H1 (cell line): ENCODE results near the gene CASQ2. TPM values are rescaled to one million over a fixed set of nuclear protein-coding genes. Genes with fewer than 3 reads are reported as not detected.

Experiments used
- CTCF ChIA-PET: fragments of 300-600 bp; sonication (Branson Sonifier 250); formaldehyde crosslinking; loops from one replicate; lab custom pipeline; 2021; ENCODE audit not compliant: partially characterized antibody; lab: Charles Lee
- POLR2A ChIA-PET: fragments of 300-600 bp; sonication (Branson Sonifier 250); formaldehyde crosslinking; loops from one replicate; lab custom pipeline; 2021; ENCODE audit warnings: inconsistent platforms; ENCODE audit not compliant: partially characterized antibody; lab: Charles Lee
- DNase-seq, 2 experiments: peaks; one replicate each; pipeline versions ENCODE4 v3.0.0 to v3.0.0-alpha.2; 2010 to 2022; ENCODE audit warnings: low spot score in 2 of 2, low read depth in 1 of 2, mixed read lengths in 1 of 2
- FAIRE-seq: peaks from 2 replicates; lab custom pipeline; 2011; peaks lifted over from hg19 to GRCh38; lab: Jason Lieb, UNC
- H2AFZ ChIP-seq: 2 replicates; pipeline ENCODE4 v1.8.1; 2012; ENCODE audit warnings: low read length, inconsistent platforms
- H2AK5ac ChIP-seq: 2 replicates; pipeline ENCODE4 v1.6.1; 2013; ENCODE audit warnings: low read depth, low read length
- H2BK120ac ChIP-seq: replicated peaks from 2 replicates; pipeline ENCODE3; 2013; ENCODE audit warnings: low read depth, low read length, inconsistent platforms
- H2BK12ac ChIP-seq: 2 replicates; pipeline ENCODE4 v1.6.1; 2013; ENCODE audit warnings: low read depth, low read length
- H2BK15ac ChIP-seq: 2 replicates; pipeline ENCODE4 v1.6.1; 2013; ENCODE audit warnings: low read length
- H2BK20ac ChIP-seq: 2 replicates; pipeline ENCODE4 v1.6.1; 2013; ENCODE audit warnings: low read length
- H2BK5ac ChIP-seq: 2 replicates; pipeline ENCODE4 v1.6.1; 2013; ENCODE audit warnings: low read depth, low read length
- H3K14ac ChIP-seq: 2 replicates; pipeline ENCODE4 v1.6.1; 2013; ENCODE audit warnings: inconsistent platforms; ENCODE audit not compliant: insufficient read length
- H3K18ac ChIP-seq: 2 replicates; pipeline ENCODE4 v1.6.1; 2013; ENCODE audit warnings: low read length; ENCODE audit errors: extremely low read depth
- H3K23ac ChIP-seq: 2 replicates; pipeline ENCODE4 v1.6.1; 2013; ENCODE audit warnings: inconsistent platforms; ENCODE audit not compliant: insufficient read length
- H3K23me2 ChIP-seq: 2 replicates; pipeline ENCODE4 v1.6.1; 2013; ENCODE audit warnings: low read depth, low read length
- H3K27ac ChIP-seq: 2 replicates; pipeline ENCODE4 v1.6.1; 2011; ENCODE audit warnings: low read depth, low read length, inconsistent platforms
- H3K27me3 ChIP-seq, 4 experiments: replicated peaks in 1 of 4; 1 replicate in 1 of 4; 2 replicates in 3 of 4; pipeline versions ENCODE4 v1.6.1 to v1.8.1; 2011 to 2013; ENCODE audit warnings: low read length in 3 of 4, mild to moderate bottlenecking in 3 of 4, inconsistent platforms in 2 of 4, mixed read lengths in 2 of 4, moderate library complexity in 1 of 4; ENCODE audit not compliant: control insufficient read depth in 3 of 4, insufficient read depth in 3 of 4; ENCODE audit errors: extremely low read depth in 1 of 4
- H3K36me3 ChIP-seq, 4 experiments: 2 replicates each; pipeline versions ENCODE4 v1.6.1 to v1.8.1; 2011 to 2013; ENCODE audit warnings: mild to moderate bottlenecking in 4 of 4, low read length in 3 of 4, moderate library complexity in 2 of 4, control low read depth in 1 of 4, inconsistent platforms in 1 of 4; ENCODE audit not compliant: insufficient read depth in 4 of 4, control insufficient read depth in 2 of 4
- H3K4ac ChIP-seq: replicated peaks from 2 replicates; pipeline ENCODE3; 2013; ENCODE audit warnings: low read length, low read depth, mixed read lengths, inconsistent platforms; ENCODE audit not compliant: insufficient read length
- H3K4me1 ChIP-seq, 4 experiments: replicated peaks in 1 of 4; 1 replicate in 1 of 4; 2 replicates in 3 of 4; pipeline versions ENCODE4 v1.6.1 to v1.8.1; 2011 to 2013; ENCODE audit warnings: low read length in 3 of 4, inconsistent platforms in 2 of 4, mixed read lengths in 1 of 4; ENCODE audit not compliant: insufficient read depth in 4 of 4, control insufficient read depth in 3 of 4
- H3K4me2 ChIP-seq, 2 experiments: 2 replicates each; pipeline versions ENCODE4 v1.6.1 to v1.8.1; 2011 to 2013; ENCODE audit warnings: low read depth in 2 of 2, low read length in 2 of 2, control low read depth in 1 of 2, inconsistent platforms in 1 of 2, mild to moderate bottlenecking in 1 of 2; ENCODE audit not compliant: insufficient read depth in 1 of 2
- H3K4me3 ChIP-seq, 4 experiments: fragments of 200-600, 300-600 bp in 1 of 4; sonication (generic), shearing (Covaris generic), sonication (Bioruptor Twin) in 1 of 4; 2 replicates each; pipeline versions ENCODE4 v1.5.1 to v1.8.1; 2011 to 2016; ENCODE audit warnings: low read length in 4 of 4, low read depth in 3 of 4, control low read depth in 2 of 4, inconsistent platforms in 2 of 4, mild to moderate bottlenecking in 2 of 4, mixed read lengths in 1 of 4, moderate library complexity in 1 of 4; ENCODE audit not compliant: insufficient read depth in 2 of 4; ENCODE audit errors: extremely low read depth in 1 of 4
- H3K56ac ChIP-seq: replicated peaks from 2 replicates; pipeline ENCODE3; 2013; ENCODE audit warnings: low read depth, mild to moderate bottlenecking, mixed read lengths, low read length, inconsistent platforms; ENCODE audit not compliant: insufficient read length
- H3K79me1 ChIP-seq: 2 replicates; pipeline ENCODE4 v1.6.1; 2013; ENCODE audit warnings: low read depth, low read length, control low read depth
- H3K79me2 ChIP-seq, 2 experiments: 2 replicates each; pipeline versions ENCODE4 v1.6.1 to v1.8.1; 2012 to 2013; ENCODE audit warnings: low read length in 2 of 2, mild to moderate bottlenecking in 2 of 2, inconsistent platforms in 1 of 2; ENCODE audit not compliant: insufficient read depth in 2 of 2, control insufficient read depth in 1 of 2
- H3K9ac ChIP-seq, 4 experiments: replicated peaks in 1 of 4; 1 replicate in 1 of 4; 2 replicates in 3 of 4; pipeline versions ENCODE4 v1.6.1 to v1.8.1; 2011 to 2013; ENCODE audit warnings: low read depth in 3 of 4, low read length in 3 of 4, control low read depth in 2 of 4, mild to moderate bottlenecking in 2 of 4, moderate library complexity in 2 of 4, inconsistent platforms in 1 of 4; ENCODE audit errors: extremely low read depth in 1 of 4
- H3K9me3 ChIP-seq, 2 experiments: 2 replicates each; pipeline versions ENCODE4 v1.6.1 to v1.8.1; 2012 to 2013; ENCODE audit warnings: mild to moderate bottlenecking in 2 of 2, moderate library complexity in 2 of 2, control low read depth in 1 of 2, inconsistent platforms in 1 of 2, low read depth in 1 of 2, low read length in 1 of 2, mixed read lengths in 1 of 2; ENCODE audit not compliant: insufficient read depth in 2 of 2
- H4K20me1 ChIP-seq, 2 experiments: replicated peaks in 1 of 2; 2 replicates each; pipeline versions ENCODE3 to v1.8.1; 2011 to 2013; ENCODE audit warnings: inconsistent platforms in 2 of 2, low read length in 2 of 2, mild to moderate bottlenecking in 1 of 2; ENCODE audit not compliant: insufficient read depth in 2 of 2, control insufficient read depth in 1 of 2
- H4K5ac ChIP-seq: 2 replicates; pipeline ENCODE4 v1.6.1; 2013; ENCODE audit warnings: low read length, low read depth, mixed read lengths, inconsistent platforms; ENCODE audit not compliant: insufficient read length
- H4K8ac ChIP-seq: 2 replicates; pipeline ENCODE4 v1.8.0; 2013; ENCODE audit warnings: mild to moderate bottlenecking, moderate library complexity, low read length, inconsistent platforms; ENCODE audit not compliant: insufficient read depth; ENCODE audit errors: extremely low read depth
- H4K91ac ChIP-seq: replicated peaks from 2 replicates; pipeline ENCODE3; 2013; ENCODE audit warnings: low read length, mixed read lengths, inconsistent platforms; ENCODE audit not compliant: insufficient read length
- ASH2L ChIP-seq: fragments of 200-600, 300-600 bp; sonication (generic); IDR thresholded peaks from one replicate; pipeline ENCODE4 v1.7.1; 2017; ENCODE audit warnings: low read length
- BCL11A ChIP-seq, 2 experiments: IDR thresholded peaks; one replicate each; pipeline ENCODE4 v1.6.1; 2011; ENCODE audit warnings: low read depth in 2 of 2, low read length in 2 of 2, mild to moderate bottlenecking in 2 of 2
- HDAC6 ChIP-seq: IDR thresholded peaks from one replicate; pipeline ENCODE4 v1.7.1; 2012; ENCODE audit warnings: low read depth, mild to moderate bottlenecking, inconsistent platforms, low read length, moderate library complexity
- MAFK ChIP-seq: IDR thresholded peaks from 2 replicates; pipeline ENCODE4 v1.6.1; 2012; ENCODE audit warnings: low read depth, mild to moderate bottlenecking, improper control_type of control experiment, low read length
- PHF8 ChIP-seq: fragments of 200-600 bp; sonication (generic); conservative IDR thresholded peaks from 2 replicates; pipeline ENCODE4 v1.7.1; 2012; ENCODE audit warnings: low read depth, mild to moderate bottlenecking, inconsistent platforms, low read length, moderate library complexity
- SP2 ChIP-seq: IDR thresholded peaks from 2 replicates; pipeline ENCODE4 v1.6.1; 2012; ENCODE audit warnings: mild to moderate bottlenecking, low read length, inconsistent platforms
- TAF1 ChIP-seq: IDR thresholded peaks from 2 replicates; pipeline ENCODE4 v1.6.1; 2011; ENCODE audit warnings: mild to moderate bottlenecking, low read depth, low read length
- YY1 ChIP-seq: IDR thresholded peaks from 2 replicates; pipeline ENCODE4 v1.6.1; 2011; ENCODE audit warnings: low read depth, mild to moderate bottlenecking, low read length
- WGBS, 2 experiments: shearing (Covaris generic) in 1 of 2; methylation state at CpG; one replicate each; pipeline versions ENCODE4 v1.1.6 to v1.1.7; 2013 to 2015; ENCODE audit warnings: low lambda C conversion rate in 2 of 2, mixed read lengths in 2 of 2, inconsistent platforms in 1 of 2, low coverage in 1 of 2, missing lambda C conversion rate in 1 of 2; ENCODE audit not compliant: insufficient replicate concordance in 2 of 2, insufficient coverage in 1 of 2, insufficient read length in 1 of 2; ENCODE audit errors: extremely low coverage in 1 of 2, missing lambda C conversion rate in 1 of 2; 5-methylcytosine and 5-hydroxymethylcytosine counted together
- polyA plus RNA-seq, 7 experiments: library from polyadenylated mRNA; depleted of rRNA in 3 of 7; stranded (reverse) in 5 of 7; unstranded in 2 of 7; fragments of >200 nt in 5 of 7; fragments of 200-250 nt in 2 of 7; gene quantifications; 1 replicate in 5 of 7; 2 replicates in 1 of 7; 4 replicates in 1 of 7; pipeline versions ENCODE4 v1.2.1 to v1.2.3, GENCODE V29; 2011 to 2013; ENCODE audit warnings: missing spikeins in 2 of 7, mixed read lengths in 2 of 7
- total RNA-seq: library from RNA; stranded (reverse); fragmentation: NEBNext Ultra II Directional; extraction: Animal tissue kit (Norgen Biotek cat#: 25700); gene quantifications from 2 replicates; pipeline ENCODE4 v1.2.1, GENCODE V29; 2021
- TF ChIP-seq, protein P1 (sequence below): IDR thresholded peaks from 2 replicates; pipeline ENCODE4 v1.6.1; 2012; ENCODE audit warnings: low read length, inconsistent platforms

CASQ2 gene
- total and polyA plus RNA-seq, 2 of the 8 experiments (the other 6 are each of a cell fraction or from before 2014, with no cell fraction given), result not detected

DNA sequence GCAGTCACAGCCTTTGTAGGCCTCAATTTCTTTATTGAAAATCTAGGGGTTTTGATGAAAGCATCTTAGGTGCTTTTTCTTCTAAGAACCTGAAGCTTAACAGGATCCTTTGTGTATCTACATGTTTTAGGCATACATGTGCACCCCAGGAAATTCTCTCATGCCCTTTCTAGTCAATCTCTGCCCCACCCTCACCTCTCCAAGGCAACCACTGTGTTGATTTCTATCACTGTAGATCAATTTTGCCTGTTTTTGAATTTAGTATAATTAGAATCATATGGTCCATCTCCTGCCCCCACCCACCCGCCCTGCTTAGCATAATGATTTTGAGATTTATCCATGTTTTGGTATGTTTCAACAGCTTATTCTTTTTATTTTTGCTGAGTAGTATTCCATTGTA lies 107.4 kb downstream of the CASQ2 start:
- Histone ChIP-seq H2BK15ac (no peak overlapping the region), H3K56ac (no peak overlapping the region), H3K36me3 (peaks cover 5 to 26% (median 10%) of the 10 kb centered on the region in 4 experiments; a peak in 7 of 8 replicates), H2AFZ (no peak overlapping the region), H3K4me1 (peaks cover 0 to 7% (median 6%) of the 10 kb centered on the region in 4 experiments; a peak in 4 of 7 replicates), H3K27me3 (no peaks in the 10 kb centered on the region), H3K23me2 (no peaks in the 10 kb centered on the region), H3K4ac (no peak overlapping the region), H3K9me3 (no peaks in the 10 kb centered on the region), H3K18ac (no peak overlapping the region), H3K9ac (no peak overlapping the region), H2AK5ac (no peak overlapping the region), H3K4me2 (no peak overlapping the region), H2BK20ac (no peak overlapping the region), H3K23ac (no peak overlapping the region), H3K4me3 (no peak overlapping the region), H2BK12ac (0 out of 2 replicates have a peak overlapping the region, but pooled peaks have one; percentile 10), H4K8ac (no peak overlapping the region), H3K14ac (no peak overlapping the region), H3K27ac (no peak overlapping the region), H4K20me1 (peaks cover 2 to 8% of the 10 kb centered on the region in 2 experiments), H2BK120ac (no peak overlapping the region), H4K5ac (no peak overlapping the region), H2BK5ac (no peak overlapping the region), H3K79me1 (no peaks in the 10 kb centered on the region), H4K91ac (no peak overlapping the region), H3K79me2 (peaks cover 0 to 17% of the 10 kb centered on the region in 2 experiments; a peak in 2 of 4 replicates)
- ChIA-PET POLR2A (no interaction called here), CTCF (interaction anchor here (1.1 to 2.7 kb wide), 7 partner anchors 12 to 67 kb away, joined by 3 to 14 read pairs (median 5); no protein-coding TSS in a partner anchor)
- no peak for TF ChIP-seq ASH2L
- TF ChIP-seq MAFK, result no peak
- TF ChIP-seq BCL11A (IDR thresholded peaks at IDR 0.05; ENCODE audit: low read depth in 2 of 2, low read length in 2 of 2), result no peak
- no peak for TF ChIP-seq HDAC6
- no peak for TF ChIP-seq SP2
- TF ChIP-seq, protein P1, sequence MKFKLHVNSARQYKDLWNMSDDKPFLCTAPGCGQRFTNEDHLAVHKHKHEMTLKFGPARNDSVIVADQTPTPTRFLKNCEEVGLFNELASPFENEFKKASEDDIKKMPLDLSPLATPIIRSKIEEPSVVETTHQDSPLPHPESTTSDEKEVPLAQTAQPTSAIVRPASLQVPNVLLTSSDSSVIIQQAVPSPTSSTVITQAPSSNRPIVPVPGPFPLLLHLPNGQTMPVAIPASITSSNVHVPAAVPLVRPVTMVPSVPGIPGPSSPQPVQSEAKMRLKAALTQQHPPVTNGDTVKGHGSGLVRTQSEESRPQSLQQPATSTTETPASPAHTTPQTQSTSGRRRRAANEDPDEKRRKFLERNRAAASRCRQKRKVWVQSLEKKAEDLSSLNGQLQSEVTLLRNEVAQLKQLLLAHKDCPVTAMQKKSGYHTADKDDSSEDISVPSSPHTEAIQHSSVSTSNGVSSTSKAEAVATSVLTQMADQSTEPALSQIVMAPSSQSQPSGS, result no peak
- TF ChIP-seq TAF1, result no peak
- TF ChIP-seq YY1, result no peak
- no peak for TF ChIP-seq PHF8
- DNase-seq, result no peak
- WGBS, 2 experiments, result 88% methylated on average over 1 of the region's 1 CpG; no CpG with 5 or more reads in 1 of the 2 experiments
- no peak for FAIRE-seq
